ENCODE results near the gene NRM.
A peak's percentile ranks its signal among the peaks of the same experiment; 100 is the strongest.

The NRM gene

GRCh38 chr6:30691208-30691847 lies 544 bp upstream of the NRM start:
- FAIRE-seq, result no peak
- DNase-seq (ENCODE audit: extremely low spot score, insufficient read length, low read depth), result no peak

- DNase-seq (ENCODE audit: extremely low spot score, insufficient read length, low read depth) (no peak), FAIRE-seq (no peak)
Measured at GRCh38 chr6:30689985-30690384, 799 bp downstream of the NRM start.

- FAIRE-seq, result no peak
- no peak for DNase-seq (ENCODE audit: extremely low spot score, insufficient read length, low read depth)
Measured at GRCh38 chr6:30689022-30689865, 1.5 kb downstream of the NRM start.

- DNase-seq (ENCODE audit: extremely low spot score, insufficient read length, low read depth), result no peak
- peak; percentile 45 for FAIRE-seq
Measured at GRCh38 chr6:30688569-30688968, 2.2 kb downstream of the NRM start.

- FAIRE-seq (peak; percentile 44), DNase-seq (ENCODE audit: extremely low spot score, insufficient read length, low read depth) (no peak)
Measured at GRCh38 chr6:30687659-30688431, 2.9 kb downstream of the NRM start.

- peak; percentile 78 for DNase-seq (ENCODE audit: extremely low spot score, insufficient read length, low read depth)
- FAIRE-seq, result peak; percentile 96
Measured at GRCh38 chr6:30686908-30687658, 3.7 kb downstream of the NRM start.

GRCh38 chr6:30686009-30686907 lies 4.5 kb downstream of the NRM start, which contains the start of gene PPP1R18:
TSS of gene PPP1R18 (minus strand) at chr6:30686645. CDS start at chr6:30686018, 627 bp downstream.
- DNase-seq (ENCODE audit: extremely low spot score, insufficient read length, low read depth), result no peak
- peak; percentile 55 for FAIRE-seq

- no peak for FAIRE-seq
- DNase-seq (ENCODE audit: extremely low spot score, insufficient read length, low read depth), result no peak
Measured at GRCh38 chr6:30685157-30686008, 5.4 kb downstream of the NRM start.

- no peak for DNase-seq (ENCODE audit: extremely low spot score, insufficient read length, low read depth)
- no peak for FAIRE-seq
Measured at GRCh38 chr6:30684386-30685156, 6.2 kb downstream of the NRM start.

- FAIRE-seq (no peak), DNase-seq (ENCODE audit: extremely low spot score, insufficient read length, low read depth) (no peak)
Measured at GRCh38 chr6:30683980-30684338, 6.8 kb downstream of the NRM start.

- DNase-seq (ENCODE audit: extremely low spot score, insufficient read length, low read depth) (no peak), FAIRE-seq (no peak)
Measured at GRCh38 chr6:30683183-30683979, 7.4 kb downstream of the NRM start.

GRCh38 chr6:30682143-30683117 lies 8.4 kb downstream of the NRM start:
- FAIRE-seq, result peak; percentile 92
- DNase-seq (ENCODE audit: extremely low spot score, insufficient read length, low read depth), result no peak

GRCh38 chr6:30681766-30682142 lies 9.0 kb downstream of the NRM start:
- DNase-seq (ENCODE audit: extremely low spot score, insufficient read length, low read depth), result no peak
- no peak for FAIRE-seq

GRCh38 chr6:30679765-30680535 lies 10.8 kb downstream of the NRM start:
- FAIRE-seq, result no peak
- DNase-seq (ENCODE audit: extremely low spot score, insufficient read length, low read depth), result no peak
